ENCODE results near the gene MAPK8IP3. TPM values are rescaled to one million over a fixed set of nuclear protein-coding genes. Genes with fewer than 3 reads are reported as not detected.
"Not testable (repeated sequence)": the region's sequence is repeated elsewhere in the genome, so short reads cannot be mapped to it uniquely, and the experiment has no call there.

The MAPK8IP3 gene
- total RNA-seq, 1 donor from 2014 or later: 201 TPM

GRCh38 chr16:1691956-1692355 is 14.0 kb upstream of the MAPK8IP3 start:
- ChIA-PET POLR2A (no interaction called here), CTCF (interaction anchor here (1.7 to 2.0 kb wide), 2 partner anchors 14 to 32 kb away, joined by 4 to 5 read pairs; partner anchors contain the start of gene MAPK8IP3)
- no peak overlapping the region for H3K4me3 Mint-ChIP-seq
- intact Hi-C loops (cut with micrococcal nuclease): no loop called here
- H3K4me1 Mint-ChIP-seq: no peaks in the 10 kb centered on the region
- TF ChIP-seq CTCF (IDR thresholded peaks at IDR 0.05): no peak
- ATAC-seq (ENCODE audit: low read depth) (no peak), DNase-seq (no peak)
- H3K36me3 Mint-ChIP-seq (ENCODE audit: low read depth): peaks cover 87% of the 10 kb centered on the region
- no peak overlapping the region for H3K27ac Mint-ChIP-seq
- H3K27me3 Mint-ChIP-seq: no peaks in the 10 kb centered on the region
- H3K9me3 Mint-ChIP-seq: no peaks in the 10 kb centered on the region

- no peak overlapping the region for H3K27ac Mint-ChIP-seq
- H3K4me3 Mint-ChIP-seq: no peak overlapping the region
- no peak for ATAC-seq (ENCODE audit: low read depth)
Measured at GRCh38 chr16:1696863-1697262, 9.1 kb upstream of the MAPK8IP3 start.

GRCh38 chr16:1698680-1699079 is 7.3 kb upstream of the MAPK8IP3 start:
- ATAC-seq (ENCODE audit: low read depth) (no peak), DNase-seq (no peak)
- H3K36me3 Mint-ChIP-seq (ENCODE audit: low read depth): peaks cover 75% of the 10 kb centered on the region
- H3K9me3 Mint-ChIP-seq: no peaks in the 10 kb centered on the region
- intact Hi-C loops (cut with micrococcal nuclease): no loop called here
- TF ChIP-seq CTCF (IDR thresholded peaks at IDR 0.05): no peak
- POLR2A ChIA-PET: no interaction called here
- CTCF ChIA-PET: no interaction called here
- H3K4me1 Mint-ChIP-seq: no peaks in the 10 kb centered on the region
- H3K4me3 Mint-ChIP-seq: no peak overlapping the region
- H3K27ac Mint-ChIP-seq: no peak overlapping the region
- no peaks in the 10 kb centered on the region for H3K27me3 Mint-ChIP-seq

More at GRCh38 chr16:1696863-1697262, 9.1 kb upstream of the MAPK8IP3 start:
- no peak for DNase-seq
- no peak for TF ChIP-seq CTCF (IDR thresholded peaks at IDR 0.05)
- intact Hi-C loops (cut with micrococcal nuclease): no loop called here
- ChIA-PET POLR2A (no interaction called here), CTCF (interaction anchor here (1.5 kb wide), 1 partner anchor 9 kb away, joined by 4 read pairs; the partner anchor contains the start of gene MAPK8IP3)
- Mint-ChIP-seq H3K36me3 (ENCODE audit: low read depth) (peaks cover 85% of the 10 kb centered on the region), H3K9me3 (no peaks in the 10 kb centered on the region), H3K4me1 (no peaks in the 10 kb centered on the region), H3K27me3 (no peaks in the 10 kb centered on the region)

GRCh38 chr16:1700246-1700645 is 5.7 kb upstream of the MAPK8IP3 start:
- ChIA-PET CTCF (no interaction called here), POLR2A (no interaction called here)
- DNase-seq (no peak), ATAC-seq (ENCODE audit: low read depth) (no peak)
- Mint-ChIP-seq H3K27me3 (no peaks in the 10 kb centered on the region), H3K9me3 (no peaks in the 10 kb centered on the region), H3K27ac (no peak overlapping the region), H3K36me3 (ENCODE audit: low read depth) (peaks cover 61% of the 10 kb centered on the region), H3K4me3 (no peak overlapping the region), H3K4me1 (peaks cover 2% of the 10 kb centered on the region)
- TF ChIP-seq CTCF (IDR thresholded peaks at IDR 0.05): no peak
- intact Hi-C loops (cut with micrococcal nuclease): no loop called here

GRCh38 chr16:1701216-1701878 is 4.6 kb upstream of the MAPK8IP3 start:
- CTCF ChIA-PET: interaction anchor here (0.6 to 0.8 kb wide), 2 partner anchors 10 to 294 kb away, joined by 3 read pairs; no protein-coding TSS in a partner anchor
- no peak overlapping the region for H3K4me3 Mint-ChIP-seq
- peaks cover 6% of the 10 kb centered on the region for H3K4me1 Mint-ChIP-seq
- no peaks in the 10 kb centered on the region for H3K27me3 Mint-ChIP-seq
- no peak for TF ChIP-seq CTCF (IDR thresholded peaks at IDR 0.05)
- no peaks in the 10 kb centered on the region for H3K9me3 Mint-ChIP-seq
- no peak overlapping the region for H3K27ac Mint-ChIP-seq
- ATAC-seq (ENCODE audit: low read depth) (no peak), DNase-seq (no peak)
- intact Hi-C loops (cut with micrococcal nuclease): no loop called here
- peaks cover 61% of the 10 kb centered on the region for H3K36me3 Mint-ChIP-seq (ENCODE audit: low read depth)
- POLR2A ChIA-PET: interaction anchor here (0.5 to 0.7 kb wide), 3 partner anchors 29 to 1563 kb away, joined by 3 to 5 read pairs (median 5); partner anchors contain the start of gene NPRL3

GRCh38 chr16:1705324-1705687 is 689 bp upstream of the MAPK8IP3 start:
- peak; percentile 19 for ATAC-seq (ENCODE audit: low read depth)

More at GRCh38 chr16:1705324-1705687, 689 bp upstream of the MAPK8IP3 start:
- not testable (repeated sequence) for H3K9me3 Mint-ChIP-seq, DNase-seq, H3K27me3 Mint-ChIP-seq
- Mint-ChIP-seq H3K36me3 (ENCODE audit: low read depth) (peaks cover 46% of the 10 kb centered on the region), H3K4me1 (peaks cover 36% of the 10 kb centered on the region), H3K4me3 (peak overlapping the region; percentile 99), H3K27ac (peak overlapping the region; percentile 98)
- ChIA-PET CTCF (interaction anchor here (0.7 to 2.9 kb wide), 12 partner anchors 8 to 341 kb away, joined by 3 to 16 read pairs (median 6); partner anchors contain the start of genes JPT2, NUBP2 and SPSB3), POLR2A (interaction anchor here (0.6 to 3.3 kb wide), 22 partner anchors 8 to 450 kb away, joined by 3 to 49 read pairs (median 6); partner anchors contain the start of genes EME2, FAHD1, HAGH and JPT2)
- intact Hi-C loops (cut with micrococcal nuclease): loop anchor here (5.0 kb wide), 2 partner anchors 93 to 283 kb away; partner anchors contain the start of genes CRAMP1, IFT140 and UQCC4

Data from activated B cell treated with CpG ODN at 0.5 μM for 24 hours (primary cell).